IMR-90 (cell line): Measurements from ENCODE around the gene ZNF195. TPM values are rescaled to one million over a fixed set of nuclear protein-coding genes. Genes with fewer than 3 reads are reported as not detected.

Experiments used
- ATAC-seq: fragments of 200-7000 bp; cut with Tn5 transposase; 2 replicates; pipeline ENCODE4 v1.9.1; 2020; ENCODE audit warnings: low read depth, mild to moderate bottlenecking, moderate library complexity
- BruUV-seq: library from RNA; stranded (reverse); fragments of 400-500 nt; replicated peaks from 2 replicates; lab custom pipeline; 2021; lab: Mats Ljungman, UMichigan
- CTCF ChIA-PET: fragments of 300-600 bp; formaldehyde crosslinking; extraction: SDS; loops from one replicate; lab custom pipeline; 2021; ENCODE audit warnings: antibody characterized with exemption; lab: Yijun Ruan, JAX
- POLR2A ChIA-PET: fragments of 300-600 bp; sonication (Branson Sonifier 250); formaldehyde crosslinking; loops from one replicate; lab custom pipeline; 2022; ENCODE audit warnings: antibody characterized with exemption; ENCODE audit not compliant: unreplicated experiment; lab: Charles Lee
- DNase-seq: peaks from one replicate; pipeline ENCODE4 v3.0.0; 2013
- H2AFZ ChIP-seq: replicated peaks from 2 replicates; pipeline ENCODE3; 2013; ENCODE audit warnings: low read length, mild to moderate bottlenecking; ENCODE audit not compliant: poor library complexity
- H2AK5ac ChIP-seq: 2 replicates; pipeline ENCODE4 v1.6.1; 2013; ENCODE audit warnings: low read depth, low read length, inconsistent platforms
- H2AK9ac ChIP-seq: replicated peaks from 2 replicates; pipeline ENCODE3; 2013; ENCODE audit warnings: mild to moderate bottlenecking, low read depth, low read length, moderate library complexity; ENCODE audit not compliant: poor library complexity
- H2BK120ac ChIP-seq: 2 replicates; pipeline ENCODE4 v1.6.1; 2013; ENCODE audit warnings: low read depth, low read length, inconsistent platforms
- H2BK15ac ChIP-seq: 3 replicates; pipeline ENCODE4 v1.6.1; 2013; ENCODE audit warnings: low read depth, low read length, inconsistent platforms
- H2BK20ac ChIP-seq: 2 replicates; pipeline ENCODE4 v1.6.1; 2013; ENCODE audit warnings: low read depth, mild to moderate bottlenecking, inconsistent platforms, low read length, moderate library complexity
- H2BK5ac ChIP-seq: 2 replicates; pipeline ENCODE4 v1.6.1; 2013; ENCODE audit warnings: mild to moderate bottlenecking, low read depth, low read length, inconsistent platforms; ENCODE audit not compliant: poor library complexity, severe bottlenecking
- H3K14ac ChIP-seq: replicated peaks from 2 replicates; pipeline ENCODE4 v1.6.1; 2013; ENCODE audit warnings: low read depth, low read length, inconsistent platforms
- H3K18ac ChIP-seq: 2 replicates; pipeline ENCODE4 v1.6.1; 2013; ENCODE audit warnings: low read depth, low read length, control low read depth
- H3K23ac ChIP-seq: 2 replicates; pipeline ENCODE4 v1.6.1; 2013; ENCODE audit warnings: low read depth, low read length, inconsistent platforms
- H3K27ac ChIP-seq: 2 replicates; pipeline ENCODE4 v1.5.1; 2013; ENCODE audit warnings: mild to moderate bottlenecking, control low read depth, low read length; ENCODE audit not compliant: insufficient read depth
- H3K27me3 ChIP-seq: 2 replicates; pipeline ENCODE4 v1.6.1; 2013; ENCODE audit warnings: low read length; ENCODE audit not compliant: control insufficient read depth, insufficient read depth
- H3K36me3 ChIP-seq: 2 replicates; pipeline ENCODE4 v1.6.1; 2013; ENCODE audit warnings: low read length, mixed read lengths; ENCODE audit not compliant: control insufficient read depth, insufficient read depth
- H3K4ac ChIP-seq: 2 replicates; pipeline ENCODE4 v1.6.1; 2013; ENCODE audit warnings: low read depth, low read length, inconsistent platforms
- H3K4me1 ChIP-seq: 2 replicates; pipeline ENCODE4 v1.6.1; 2013; ENCODE audit warnings: low read length, mixed read lengths; ENCODE audit not compliant: control insufficient read depth, insufficient read depth
- H3K4me2 ChIP-seq: 2 replicates; pipeline ENCODE4 v1.6.1; 2013; ENCODE audit warnings: low read depth, mild to moderate bottlenecking, control low read depth, low read length, moderate library complexity
- H3K4me3 ChIP-seq: 2 replicates; pipeline ENCODE4 v1.5.1; 2013; ENCODE audit warnings: low read depth, mild to moderate bottlenecking, control low read depth, low read length, moderate library complexity; ENCODE audit not compliant: insufficient read depth
- H3K56ac ChIP-seq: 2 replicates; pipeline ENCODE4 v1.6.1; 2013; ENCODE audit warnings: low read length, inconsistent platforms; ENCODE audit not compliant: insufficient read depth; ENCODE audit errors: extremely low read depth
- H3K79me1 ChIP-seq, 2 experiments: 2 replicates each; pipeline ENCODE4 v1.6.1; 2013; ENCODE audit warnings: low read length in 2 of 2, inconsistent platforms in 1 of 2, low read depth in 1 of 2
- H3K9ac ChIP-seq: 2 replicates; pipeline ENCODE4 v1.6.1; 2013; ENCODE audit warnings: low read depth, low read length, control low read depth
- H3K9me1 ChIP-seq: 2 replicates; pipeline ENCODE4 v1.6.1; 2013; ENCODE audit warnings: low read length, inconsistent platforms; ENCODE audit not compliant: insufficient read depth
- H3K9me3 ChIP-seq: 2 replicates; pipeline ENCODE4 v1.6.1; 2013; ENCODE audit warnings: low read length; ENCODE audit not compliant: control insufficient read depth, insufficient read depth
- H4K20me1 ChIP-seq: 2 replicates; pipeline ENCODE4 v1.6.1; 2013; ENCODE audit warnings: low read length, inconsistent platforms; ENCODE audit not compliant: insufficient read depth
- H4K5ac ChIP-seq: 2 replicates; pipeline ENCODE4 v1.6.1; 2013; ENCODE audit warnings: mild to moderate bottlenecking, low read depth, low read length, control low read depth
- H4K8ac ChIP-seq, 2 experiments: 2 replicates each; pipeline ENCODE4 v1.6.1; 2013; ENCODE audit warnings: low read depth in 2 of 2, low read length in 2 of 2, control low read depth in 1 of 2, inconsistent platforms in 1 of 2
- H4K91ac ChIP-seq: 2 replicates; pipeline ENCODE4 v1.6.1; 2013; ENCODE audit warnings: low read depth, low read length, inconsistent platforms; ENCODE audit not compliant: insufficient read depth
- BHLHE40 ChIP-seq: fragments of 150-350 bp; IDR thresholded peaks from 2 replicates; pipeline ENCODE4 v1.6.1; 2016; ENCODE audit warnings: mild to moderate bottlenecking, low read depth, low read length
- CEBPB ChIP-seq: IDR thresholded peaks from 2 replicates; pipeline ENCODE4 v1.6.1; 2012; ENCODE audit warnings: low read depth, low read length, improper control_type of control experiment
- CHD1 ChIP-seq: IDR thresholded peaks from 2 replicates; pipeline ENCODE4 v1.6.1; 2012; ENCODE audit warnings: low read depth, low read length, improper control_type of control experiment
- ELK1 ChIP-seq: fragments of 150-350 bp; IDR thresholded peaks from 2 replicates; pipeline ENCODE4 v1.6.1; 2016; ENCODE audit warnings: low read depth, mild to moderate bottlenecking, low read length, moderate library complexity, borderline replicate concordance
- MAFK ChIP-seq: IDR thresholded peaks from 2 replicates; pipeline ENCODE4 v1.6.1; 2012; ENCODE audit warnings: low read depth, low read length, improper control_type of control experiment
- MXI1 ChIP-seq: IDR thresholded peaks from 2 replicates; pipeline ENCODE4 v1.6.1; 2012; ENCODE audit warnings: low read depth, mild to moderate bottlenecking, low read length, moderate library complexity, borderline replicate concordance
- RFX5 ChIP-seq: IDR thresholded peaks from 2 replicates; pipeline ENCODE4 v1.8.0; 2012; ENCODE audit warnings: low read depth, mild to moderate bottlenecking, low read length, moderate library complexity
- SMC3 ChIP-seq: fragments of 150-350 bp; IDR thresholded peaks from 2 replicates; pipeline ENCODE4 v1.6.1; 2016; ENCODE audit warnings: low read depth, mild to moderate bottlenecking, antibody characterized with exemption, low read length, moderate library complexity
- WGBS, 2 experiments: methylation state at CpG; one replicate each; pipeline versions ENCODE4 v1.1.5 to v1.1.7; 2013; ENCODE audit warnings: missing lambda C conversion rate in 2 of 2; ENCODE audit not compliant: insufficient read length in 1 of 2; ENCODE audit errors: extremely low coverage in 2 of 2; 5-methylcytosine and 5-hydroxymethylcytosine counted together
- dilution Hi-C: fragments of 300-500 bp; cut with HindIII; formaldehyde crosslinking; loops from one replicate; pipeline ENCODE4 v1.14.3; 2018; ENCODE audit warnings: low sequenced_read_pairs; ENCODE audit not compliant: unreplicated experiment
- in situ Hi-C: fragments of 300-500 bp; cut with MboI; formaldehyde crosslinking; loops from 3 replicates; pipeline ENCODE4 v1.14.3; 2019; ENCODE audit warnings: low sequenced_read_pairs, inconsistent platforms, mixed read lengths
- intact Hi-C: fragments of 100-400 bp; cut with micrococcal nuclease; formaldehyde crosslinking; loops from 2 replicates; pipeline ENCODE4 v1.10.0; 2022
- polyA plus RNA-seq, 3 experiments: library from polyadenylated mRNA; depleted of rRNA; stranded (reverse); fragments of >200 nt; gene quantifications; 2 replicates each; pipeline ENCODE4 v1.2.3, GENCODE V29; 2012; ENCODE audit warnings: low replicate concordance in 1 of 3
- total RNA-seq: library from RNA; depleted of rRNA; stranded (reverse); fragments of >200 nt; gene quantifications from 2 replicates; pipeline ENCODE4 v1.2.3, GENCODE V29; 2012

The ZNF195 gene
- total and polyA plus RNA-seq, 2 of the 4 experiments (the other 2 are of a cell fraction): 10.2 to 24.4 TPM

DNA sequence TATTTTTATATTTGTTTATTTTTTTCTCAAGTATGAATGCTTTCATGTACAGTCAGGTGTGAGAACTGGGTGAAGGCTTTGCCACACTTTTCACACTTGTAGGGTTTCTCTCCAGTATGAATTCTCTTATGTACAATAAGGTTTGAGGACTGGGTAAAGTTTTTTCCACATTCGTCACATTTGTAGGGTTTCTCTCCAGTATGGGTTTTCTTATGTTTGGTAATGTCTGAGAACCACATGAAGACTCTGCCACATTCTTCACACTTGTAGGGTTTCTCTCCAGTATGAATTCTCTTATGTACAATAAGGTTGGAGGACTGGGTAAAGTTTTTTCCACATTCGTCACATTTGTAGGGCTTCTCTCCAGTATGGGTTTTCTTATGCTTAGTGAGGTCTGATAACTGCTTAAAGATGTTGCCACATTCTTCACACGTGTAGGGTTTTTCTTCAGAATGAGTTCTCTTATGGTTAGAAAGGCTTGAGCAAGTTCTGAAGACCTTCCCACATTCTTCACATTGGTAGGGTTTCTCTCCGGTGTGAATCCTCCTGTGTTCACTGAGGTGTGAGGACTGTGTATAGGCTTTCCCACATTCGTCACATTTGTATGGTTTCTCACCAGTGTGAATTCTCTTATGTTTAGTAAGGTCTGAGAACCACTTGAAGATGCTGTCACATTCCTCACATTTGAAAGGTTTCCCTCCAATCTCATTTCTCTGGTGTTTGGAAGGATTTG, 19.7 kb downstream of the ZNF195 start:
- no peak overlapping the region for H2AFZ ChIP-seq
- no peak overlapping the region for H4K91ac ChIP-seq
- no peak for DNase-seq
- no peak overlapping the region for H4K8ac ChIP-seq
- H3K23ac ChIP-seq: no peak overlapping the region
- no peak overlapping the region for H2BK5ac ChIP-seq
- no peak overlapping the region for H3K4ac ChIP-seq
- CTCF ChIA-PET: no interaction called here
- peaks cover 0 to 4% of the 10 kb centered on the region in 2 experiments; a peak in 1 of 4 replicates for H3K79me1 ChIP-seq
- H4K5ac ChIP-seq: no peak overlapping the region
- peaks cover 38% of the 10 kb centered on the region for H3K36me3 ChIP-seq
- dilution Hi-C loops (no loop called here), intact Hi-C loops (no loop called here), in situ Hi-C loops (no loop called here)
- H3K18ac ChIP-seq: no peak overlapping the region
- no peak overlapping the region for H2AK9ac ChIP-seq
- H3K9me1 ChIP-seq: no peaks in the 10 kb centered on the region
- no peaks in the 10 kb centered on the region for H4K20me1 ChIP-seq
- H3K4me2 ChIP-seq: no peak overlapping the region
- no peak for TF ChIP-seq CEBPB
- TF ChIP-seq MXI1: no peak
- TF ChIP-seq BHLHE40: no peak
- no peak for TF ChIP-seq RFX5
- TF ChIP-seq CHD1: no peak
- no peak for TF ChIP-seq ELK1
- TF ChIP-seq MAFK: no peak
- TF ChIP-seq SMC3: no peak
- H3K14ac ChIP-seq: no peak overlapping the region
- H2BK120ac ChIP-seq: no peak overlapping the region
- POLR2A ChIA-PET: no interaction called here
- H3K56ac ChIP-seq: no peak overlapping the region
- H2BK15ac ChIP-seq: no peak overlapping the region
- no peak for ATAC-seq
- no peaks in the 10 kb centered on the region for H3K4me1 ChIP-seq
- BruUV-seq: TSS peak; percentile 13
- H3K9ac ChIP-seq: no peak overlapping the region
- peaks cover 75% of the 10 kb centered on the region for H3K9me3 ChIP-seq
- no peak overlapping the region for H2BK20ac ChIP-seq
- no peak overlapping the region for H3K4me3 ChIP-seq
- WGBS, 2 experiments: no CpG with 5 or more reads among the region's 5 CpGs
- H3K27ac ChIP-seq: no peak overlapping the region
- no peak overlapping the region for H2AK5ac ChIP-seq
- H3K27me3 ChIP-seq: no peaks in the 10 kb centered on the region
